Measurements from ENCODE around the gene LRMDA.

DNA sequence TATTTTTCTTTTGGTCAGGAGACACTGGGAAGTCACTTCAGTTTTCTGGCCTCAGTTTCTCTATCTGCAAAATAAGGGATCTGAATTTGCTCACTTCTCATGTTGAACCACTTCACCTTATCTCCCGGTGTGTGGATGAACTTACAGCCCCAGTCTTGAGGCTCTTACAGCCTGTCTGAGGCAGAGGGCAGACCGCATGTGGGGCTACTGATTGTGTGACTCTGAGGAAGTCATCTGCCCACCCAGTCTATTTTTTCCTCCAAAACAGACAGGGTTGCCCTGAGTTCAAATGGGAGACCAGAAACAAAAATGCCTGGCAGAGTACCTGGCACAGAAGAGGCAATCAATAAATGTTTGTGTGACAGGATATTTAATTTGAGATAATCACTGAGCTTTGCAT, 78.3 kb downstream of the LRMDA start:
- TF ChIP-seq CTCF (IDR thresholded peaks at IDR 0.05) (no peak), EZH2phosphoT487 (IDR thresholded peaks at IDR 0.05) (no peak)

Data from neural progenitor cell (in vitro differentiated cells).